ACC112 (cell line): ENCODE data around the gene KRT76.
"Not testable (repeated sequence)": the region's sequence is repeated elsewhere in the genome, so short reads cannot be mapped to it uniquely, and the experiment has no call there.

Experiments
- H2AFZ ChIP-seq: fragments of 200-600 bp; sonication (generic); one replicate; pipeline ENCODE4 v1.6.0; 2017; ENCODE audit warnings: antibody characterized with exemption, low read length; ENCODE audit not compliant: unreplicated experiment
- H3K27ac ChIP-seq: fragments of 200-600 bp; sonication (generic); 2 replicates; pipeline ENCODE4 v1.5.1; 2014; ENCODE audit warnings: low read depth, mild to moderate bottlenecking, antibody characterized with exemption, low read length, moderate library complexity
- H3K27me3 ChIP-seq: fragments of 200-600 bp; sonication (generic); 2 replicates; pipeline ENCODE4 v1.6.1; 2014; ENCODE audit warnings: mild to moderate bottlenecking, antibody characterized with exemption, low read length, moderate library complexity, mixed read lengths; ENCODE audit not compliant: insufficient read depth
- H3K36me3 ChIP-seq: fragments of 200-600 bp; sonication (generic); 2 replicates; pipeline ENCODE4 v1.6.1; 2016; ENCODE audit warnings: mild to moderate bottlenecking, antibody characterized with exemption, low read length, moderate library complexity, mixed read lengths; ENCODE audit not compliant: insufficient read depth
- H3K4me1 ChIP-seq: fragments of 200-600 bp; sonication (generic); one replicate; pipeline ENCODE4 v1.6.1; 2016; ENCODE audit warnings: low read length, mixed read lengths; ENCODE audit not compliant: insufficient read depth, unreplicated experiment, control insufficient read depth
- H3K4me3 ChIP-seq: fragments of 200-600 bp; sonication (generic); 2 replicates; pipeline ENCODE4 v1.5.1; 2014; ENCODE audit warnings: mild to moderate bottlenecking, low read depth, low read length
- H3K79me2 ChIP-seq: fragments of 200-600 bp; sonication (generic); one replicate; pipeline ENCODE4 v1.6.0; 2016; ENCODE audit warnings: low read length; ENCODE audit not compliant: control insufficient read depth, unreplicated experiment, insufficient read depth

The KRT76 gene

GRCh38 chr12:52754135-52754534 lies 23.0 kb downstream of the KRT76 start:
- no peak overlapping the region for H2AFZ ChIP-seq
- H3K27me3 ChIP-seq, result peaks cover 92% of the 10 kb centered on the region
- no peaks in the 10 kb centered on the region for H3K36me3 ChIP-seq
- no peak overlapping the region for H3K4me3 ChIP-seq
- H3K4me1 ChIP-seq, result no peaks in the 10 kb centered on the region
- no peak overlapping the region for H3K27ac ChIP-seq
- no peaks in the 10 kb centered on the region for H3K79me2 ChIP-seq

DNA sequence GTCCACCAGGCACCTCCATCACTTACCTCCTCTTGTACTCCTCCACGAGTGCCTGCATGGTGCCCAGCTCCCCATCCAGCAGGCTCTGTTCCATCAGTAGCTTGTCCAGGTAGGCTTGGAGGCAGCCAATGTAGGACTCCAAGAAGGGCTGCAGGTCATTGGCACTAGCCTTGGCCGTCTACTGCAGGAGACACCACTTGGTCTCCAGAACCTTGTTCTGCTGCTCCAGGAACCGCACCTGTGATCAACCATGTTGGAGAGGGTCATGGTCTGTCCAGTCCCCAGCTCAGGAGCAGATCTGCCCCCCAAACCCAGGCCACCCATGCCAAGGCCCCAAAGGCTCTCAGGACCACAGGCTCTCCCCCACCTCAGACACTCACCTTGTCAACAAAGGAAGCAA lies 23.9 kb downstream of the KRT76 start:
- H3K4me1 ChIP-seq, result no peaks in the 10 kb centered on the region
- no peak overlapping the region for H2AFZ ChIP-seq
- peaks cover 92% of the 10 kb centered on the region for H3K27me3 ChIP-seq
- no peaks in the 10 kb centered on the region for H3K79me2 ChIP-seq
- no peaks in the 10 kb centered on the region for H3K36me3 ChIP-seq
- H3K4me3 ChIP-seq, result no peak overlapping the region
- H3K27ac ChIP-seq, result no peak overlapping the region

GRCh38 chr12:52752516-52752915 lies 24.6 kb downstream of the KRT76 start:
- Histone ChIP-seq H3K79me2 (no peaks in the 10 kb centered on the region), H3K4me3 (no peak overlapping the region), H3K36me3 (no peaks in the 10 kb centered on the region), H3K27ac (no peak overlapping the region), H2AFZ (no peak overlapping the region), H3K4me1 (no peaks in the 10 kb centered on the region), H3K27me3 (peaks cover 91% of the 10 kb centered on the region)

DNA sequence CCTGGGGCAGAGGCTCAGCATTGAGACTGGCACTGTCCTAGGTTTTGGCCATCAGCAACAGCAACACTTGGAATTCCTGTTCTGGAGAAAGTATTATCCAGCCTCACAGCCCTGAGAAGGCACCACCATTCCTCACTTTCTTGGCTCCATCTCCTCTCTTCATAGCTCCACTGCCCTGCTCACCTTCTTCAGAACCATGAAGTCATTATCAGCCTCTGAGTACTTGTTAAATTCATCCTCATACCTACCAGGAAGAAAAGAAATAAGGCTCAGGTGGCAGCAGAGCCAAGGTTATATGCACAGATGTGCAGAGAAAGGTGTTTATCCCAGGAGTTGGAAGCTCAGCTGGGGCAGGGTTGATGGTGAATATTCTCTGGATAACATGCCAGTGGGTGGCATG lies 25.4 kb downstream of the KRT76 start:
- H3K27ac ChIP-seq, result no peak overlapping the region
- no peak overlapping the region for H3K4me3 ChIP-seq
- H3K4me1 ChIP-seq, result no peaks in the 10 kb centered on the region
- H3K27me3 ChIP-seq, result peaks cover 91% of the 10 kb centered on the region
- H3K36me3 ChIP-seq, result no peaks in the 10 kb centered on the region
- no peaks in the 10 kb centered on the region for H3K79me2 ChIP-seq
- no peak overlapping the region for H2AFZ ChIP-seq

DNA sequence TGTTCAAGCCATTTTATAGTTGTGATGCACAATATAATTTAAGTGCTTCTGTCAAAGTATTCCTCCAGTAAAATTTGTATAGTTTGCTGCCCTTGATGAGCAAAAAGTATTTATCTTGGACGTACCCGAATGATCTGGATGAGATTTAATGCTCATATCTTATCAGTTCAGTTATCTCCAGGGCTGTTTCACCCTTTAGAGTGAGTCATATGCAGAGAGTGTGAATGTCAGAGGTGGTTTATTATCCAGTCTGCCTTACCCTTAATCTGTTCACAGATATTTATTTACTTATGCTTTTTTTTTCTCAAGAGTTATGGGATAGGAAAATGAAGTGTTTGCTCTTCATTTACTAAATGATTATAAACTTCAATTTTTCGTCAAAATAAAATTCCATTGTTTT lies 26.6 kb downstream of the KRT76 start:
- not testable (repeated sequence) for H2AFZ ChIP-seq, H3K4me3 ChIP-seq, H3K36me3 ChIP-seq, H3K4me1 ChIP-seq, H3K79me2 ChIP-seq, H3K27ac ChIP-seq
- peaks cover 90% of the 10 kb centered on the region for H3K27me3 ChIP-seq

DNA sequence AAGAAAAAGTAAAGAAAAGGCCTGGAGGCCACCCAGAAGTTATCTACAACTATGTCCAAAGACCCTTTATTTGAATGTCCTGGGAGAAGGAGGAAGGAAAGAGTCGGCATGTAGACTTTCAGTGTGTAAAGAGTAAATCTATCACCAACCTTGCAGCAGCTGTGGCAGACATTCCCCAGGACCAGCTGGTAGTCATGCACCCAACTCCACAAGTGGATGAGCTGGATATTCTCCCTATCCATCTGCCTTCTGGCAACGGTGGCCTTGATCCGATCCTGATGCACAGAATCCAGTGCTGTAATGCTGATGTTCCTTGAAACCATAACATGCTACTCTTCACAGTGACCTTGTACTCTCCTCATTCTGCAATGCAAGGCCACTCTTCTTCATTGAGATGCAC lies 27.3 kb downstream of the KRT76 start:
- Histone ChIP-seq H3K4me3 (no peak overlapping the region), H3K4me1 (no peaks in the 10 kb centered on the region), H3K27ac (no peak overlapping the region), H2AFZ (no peak overlapping the region), H3K36me3 (no peaks in the 10 kb centered on the region), H3K79me2 (no peaks in the 10 kb centered on the region), H3K27me3 (peaks cover 90% of the 10 kb centered on the region)

DNA sequence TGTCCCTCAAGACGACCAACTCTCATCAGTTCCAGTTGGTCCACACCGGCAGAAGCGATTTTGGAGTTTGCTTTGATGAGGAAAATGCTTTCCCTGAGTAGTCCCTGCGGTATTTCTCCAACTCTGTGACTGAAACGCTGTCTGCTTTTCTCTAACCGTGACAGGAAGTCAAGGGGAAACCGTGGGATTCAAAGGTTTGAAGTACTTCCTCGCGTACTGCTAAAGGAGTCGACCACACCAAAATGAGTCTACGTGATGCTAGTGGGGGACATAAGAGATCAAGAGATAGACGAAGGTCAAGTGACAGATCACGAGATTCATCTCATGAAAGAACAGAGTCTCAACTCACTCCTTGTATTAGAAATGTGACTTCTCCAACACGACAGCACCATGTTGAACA lies 28.6 kb downstream of the KRT76 start:
- peaks cover 89% of the 10 kb centered on the region for H3K27me3 ChIP-seq
- no peaks in the 10 kb centered on the region for H3K79me2 ChIP-seq
- no peak overlapping the region for H3K27ac ChIP-seq
- no peak overlapping the region for H3K4me3 ChIP-seq
- H3K36me3 ChIP-seq, result no peaks in the 10 kb centered on the region
- H2AFZ ChIP-seq, result no peak overlapping the region
- no peaks in the 10 kb centered on the region for H3K4me1 ChIP-seq

DNA sequence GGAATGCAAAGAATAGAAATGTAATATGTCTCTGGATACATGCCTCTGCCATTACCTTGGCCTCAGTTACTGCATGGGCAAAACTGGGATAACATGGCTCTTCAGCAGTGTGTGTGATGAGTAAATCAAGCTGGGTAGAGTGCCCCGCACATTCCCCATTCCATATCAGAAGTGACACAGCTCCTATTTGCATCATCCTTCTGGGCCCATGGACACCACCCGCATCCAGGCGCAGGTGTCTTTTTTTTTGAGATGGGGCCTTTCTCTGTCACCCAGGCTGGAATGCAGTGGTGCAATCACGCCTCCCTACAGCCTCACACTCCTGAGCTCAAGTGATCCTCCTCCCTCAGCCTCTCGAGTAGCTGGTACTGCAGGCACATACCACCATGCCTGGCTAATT lies 31.6 kb downstream of the KRT76 start:
- Histone ChIP-seq H3K79me2 (no peaks in the 10 kb centered on the region), H3K4me1 (no peaks in the 10 kb centered on the region), H3K27me3 (peaks cover 81% of the 10 kb centered on the region), H3K36me3 (no peaks in the 10 kb centered on the region), H2AFZ (no peak overlapping the region), H3K4me3 (no peak overlapping the region), H3K27ac (no peak overlapping the region)

GRCh38 chr12:52744493-52745156 lies 32.5 kb downstream of the KRT76 start:
- Histone ChIP-seq H3K27ac (no peak overlapping the region), H3K4me3 (no peak overlapping the region), H3K4me1 (no peaks in the 10 kb centered on the region), H3K79me2 (no peaks in the 10 kb centered on the region), H2AFZ (no peak overlapping the region), H3K36me3 (no peaks in the 10 kb centered on the region), H3K27me3 (peaks cover 75% of the 10 kb centered on the region)

DNA sequence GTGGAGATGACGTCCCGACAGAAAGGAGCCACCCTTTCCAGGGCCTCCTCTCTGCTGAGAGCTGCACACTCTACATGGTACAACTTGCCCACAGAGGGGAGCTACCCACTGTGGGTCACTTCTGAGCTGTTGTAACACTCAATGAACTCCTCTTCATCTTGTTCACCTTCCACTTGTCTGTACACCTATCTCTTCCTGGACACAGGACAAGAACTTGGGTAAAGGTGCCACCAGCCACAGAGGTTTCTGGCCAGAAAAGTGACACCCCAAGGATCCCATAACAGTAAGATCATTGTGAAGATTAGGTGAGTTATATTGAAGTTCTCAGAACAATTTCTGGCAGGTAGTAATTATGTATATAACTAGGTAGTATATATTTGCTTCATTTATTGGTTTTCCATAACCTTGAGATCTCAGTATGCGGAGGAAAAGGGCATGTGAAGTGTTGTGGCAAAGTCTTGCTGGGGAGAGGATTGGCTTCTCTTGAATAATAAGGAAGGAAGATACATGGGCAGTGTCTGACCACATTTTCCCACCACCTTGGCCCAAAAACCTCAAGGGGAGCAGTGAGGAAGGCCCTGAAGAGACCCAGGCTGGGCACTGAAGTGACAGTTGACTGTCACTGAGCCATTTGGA lies 34.2 kb downstream of the KRT76 start:
- H3K4me1 ChIP-seq, result no peaks in the 10 kb centered on the region
- H3K27ac ChIP-seq, result no peak overlapping the region
- H3K79me2 ChIP-seq, result no peaks in the 10 kb centered on the region
- no peak overlapping the region for H3K4me3 ChIP-seq
- H2AFZ ChIP-seq, result no peak overlapping the region
- H3K36me3 ChIP-seq, result no peaks in the 10 kb centered on the region
- H3K27me3 ChIP-seq, result peaks cover 65% of the 10 kb centered on the region

DNA sequence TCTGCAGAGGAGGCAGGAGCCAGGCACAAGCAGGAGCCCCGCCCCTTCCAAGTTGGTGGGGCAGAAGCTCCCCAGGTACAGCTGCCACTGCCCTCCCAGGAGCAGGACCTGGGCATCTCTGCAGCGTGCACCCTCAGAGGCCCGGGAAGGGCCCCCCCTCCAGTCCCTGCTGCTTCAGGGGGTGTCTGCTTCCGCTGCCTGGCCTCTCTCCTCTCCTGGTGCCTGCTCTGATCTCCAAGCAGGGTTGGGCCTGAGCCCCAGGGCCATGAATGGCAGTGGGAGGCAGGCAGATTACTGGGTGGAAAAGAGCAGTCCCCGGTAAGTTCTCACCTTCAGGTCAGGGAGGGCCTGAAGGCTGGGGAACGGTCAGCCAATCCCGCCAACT lies 35.0 kb downstream of the KRT76 start:
- Histone ChIP-seq H3K27ac (no peak overlapping the region), H3K36me3 (no peaks in the 10 kb centered on the region), H3K27me3 (peaks cover 59% of the 10 kb centered on the region), H3K79me2 (no peaks in the 10 kb centered on the region), H2AFZ (no peak overlapping the region), H3K4me3 (no peak overlapping the region), H3K4me1 (no peaks in the 10 kb centered on the region)
